ENCODE data around the gene AFF2.

The AFF2 gene

DNA sequence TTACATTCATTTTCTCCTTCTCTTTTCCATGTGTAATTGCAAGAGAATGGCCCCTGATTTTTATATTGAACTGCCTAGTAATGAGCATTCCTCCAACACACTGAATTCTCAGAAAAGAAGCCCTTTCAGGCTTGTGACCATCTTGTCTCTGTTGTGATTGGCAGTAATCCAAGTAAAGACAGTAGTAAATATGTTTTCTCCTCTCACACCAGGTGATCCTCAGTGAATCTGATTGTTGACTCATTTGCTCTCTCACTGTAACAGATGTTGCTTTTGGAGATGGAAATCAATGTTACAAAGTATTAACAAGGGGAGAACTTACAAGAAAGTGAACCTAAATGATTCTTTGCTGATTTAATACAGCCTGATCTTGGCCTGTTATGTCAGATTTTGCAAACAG, 271.0 kb downstream of the AFF2 start:
- DNase-seq, result no peak

DNA sequence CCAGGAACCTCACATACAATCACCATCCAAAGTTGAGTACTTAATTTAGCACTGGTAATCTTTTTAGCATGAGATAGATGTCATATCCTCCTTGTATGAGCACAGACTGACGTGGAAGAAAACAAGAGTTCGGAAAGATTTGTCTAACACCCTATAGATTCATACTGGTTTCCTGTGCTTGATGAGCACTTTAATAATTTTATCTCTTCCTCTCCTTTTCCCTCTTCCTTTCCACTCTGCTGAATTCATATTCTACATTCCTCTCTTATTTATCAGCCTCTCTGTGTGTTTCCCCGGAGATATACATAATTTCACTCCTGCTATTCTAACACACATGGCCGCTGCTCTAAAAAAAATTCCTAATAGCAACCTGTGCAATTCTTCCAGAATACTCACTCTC, 273.9 kb downstream of the AFF2 start:
- DNase-seq, result no peak

DNA sequence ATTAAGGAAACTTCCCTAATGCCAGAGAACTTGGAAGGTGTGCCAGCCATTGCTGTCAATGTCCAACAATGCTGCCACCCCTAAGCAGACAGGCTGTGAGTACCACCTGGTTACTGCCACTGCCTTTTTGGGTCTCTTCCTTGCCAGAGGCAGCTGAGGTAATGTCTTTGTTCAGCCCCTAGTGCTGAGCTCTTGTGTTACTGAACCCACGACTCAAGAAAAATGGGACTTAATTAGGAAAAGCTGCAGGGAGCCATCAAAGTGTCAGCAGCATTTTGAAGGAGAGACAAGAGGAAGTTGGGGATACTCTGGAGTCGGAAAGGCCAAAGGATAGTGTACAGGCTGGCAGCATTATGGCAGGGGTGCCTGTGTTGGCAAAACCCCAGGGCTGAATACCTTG, 283.7 kb downstream of the AFF2 start:
- no peak for DNase-seq

DNA sequence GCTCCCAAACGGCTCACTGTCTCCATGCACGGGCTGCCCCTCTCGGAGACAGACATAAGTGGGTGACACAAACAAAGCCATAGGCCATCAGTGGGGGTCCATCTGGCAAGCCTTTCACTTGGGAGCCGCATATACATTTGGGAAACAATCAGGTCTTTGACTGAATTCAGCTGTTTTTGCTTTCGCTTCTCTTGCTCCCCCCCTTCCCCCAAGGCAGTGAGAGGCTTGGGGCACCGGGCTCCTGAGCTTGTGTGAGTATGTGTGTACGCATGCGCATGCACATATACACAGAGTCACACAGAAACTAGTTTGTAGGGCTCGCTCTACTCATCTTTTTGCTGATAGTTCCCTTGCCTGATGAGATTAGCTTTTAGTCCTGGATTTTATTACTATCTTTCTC, 284.4 kb downstream of the AFF2 start:
- no peak for DNase-seq

DNA sequence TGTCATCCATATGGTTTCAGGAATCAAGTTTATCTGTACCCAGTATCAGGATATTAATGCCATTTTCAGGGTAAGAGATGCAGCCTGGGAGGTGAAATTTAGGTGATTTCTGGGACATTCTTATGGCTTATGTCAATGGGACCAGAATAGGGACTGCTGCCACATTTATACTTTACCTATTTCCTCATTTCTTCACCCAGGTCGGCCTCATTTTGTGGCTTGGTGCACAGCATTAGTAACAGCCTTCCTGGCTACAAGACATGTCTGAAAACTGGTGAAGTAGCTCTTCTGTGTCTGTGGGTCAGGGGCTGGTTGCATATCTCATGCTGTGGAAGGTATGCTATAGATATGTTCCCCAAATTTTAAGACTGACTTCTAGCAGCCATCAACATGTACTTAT, 284.8 kb downstream of the AFF2 start:
- DNase-seq, result no peak

DNA sequence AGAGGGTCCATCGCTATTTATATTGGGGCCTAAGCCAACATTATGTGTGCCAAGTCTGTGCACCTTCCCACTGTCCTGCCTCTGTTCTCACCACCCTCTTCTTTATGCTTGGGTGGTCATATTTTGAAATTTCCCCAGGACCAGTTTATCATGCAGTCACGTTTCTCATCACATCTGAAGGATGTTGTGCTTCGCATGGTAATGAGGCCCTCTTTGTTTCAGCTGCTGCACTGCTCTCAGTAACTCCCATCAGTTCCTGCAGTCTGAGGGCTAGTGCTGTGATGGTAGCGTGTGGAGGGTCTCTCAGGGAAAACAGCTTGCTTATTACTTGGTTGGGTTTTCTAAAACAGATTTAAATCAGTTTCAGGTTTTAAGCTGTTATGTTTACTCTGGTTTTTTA, 288.0 kb downstream of the AFF2 start:
- no peak for DNase-seq

DNA sequence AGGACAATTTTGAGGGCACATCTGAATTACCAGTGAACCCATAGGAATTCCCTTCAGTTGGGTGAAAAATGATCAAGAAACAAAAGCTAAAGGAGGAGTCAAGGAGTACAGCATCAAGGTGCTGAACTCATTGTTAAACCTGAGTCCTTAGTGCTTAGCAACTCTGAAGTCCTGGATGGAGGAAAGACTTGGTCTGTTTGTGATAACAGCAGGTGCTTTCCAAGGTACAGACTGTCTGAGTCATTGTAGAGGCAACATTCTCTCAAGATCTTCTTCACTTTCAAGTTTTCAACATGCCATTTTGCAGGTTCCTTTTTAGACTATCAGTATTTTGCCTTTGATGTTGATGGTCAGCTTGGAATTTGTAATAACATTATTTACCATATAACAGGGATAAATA, 293.9 kb downstream of the AFF2 start:
- DNase-seq, result no peak

DNA sequence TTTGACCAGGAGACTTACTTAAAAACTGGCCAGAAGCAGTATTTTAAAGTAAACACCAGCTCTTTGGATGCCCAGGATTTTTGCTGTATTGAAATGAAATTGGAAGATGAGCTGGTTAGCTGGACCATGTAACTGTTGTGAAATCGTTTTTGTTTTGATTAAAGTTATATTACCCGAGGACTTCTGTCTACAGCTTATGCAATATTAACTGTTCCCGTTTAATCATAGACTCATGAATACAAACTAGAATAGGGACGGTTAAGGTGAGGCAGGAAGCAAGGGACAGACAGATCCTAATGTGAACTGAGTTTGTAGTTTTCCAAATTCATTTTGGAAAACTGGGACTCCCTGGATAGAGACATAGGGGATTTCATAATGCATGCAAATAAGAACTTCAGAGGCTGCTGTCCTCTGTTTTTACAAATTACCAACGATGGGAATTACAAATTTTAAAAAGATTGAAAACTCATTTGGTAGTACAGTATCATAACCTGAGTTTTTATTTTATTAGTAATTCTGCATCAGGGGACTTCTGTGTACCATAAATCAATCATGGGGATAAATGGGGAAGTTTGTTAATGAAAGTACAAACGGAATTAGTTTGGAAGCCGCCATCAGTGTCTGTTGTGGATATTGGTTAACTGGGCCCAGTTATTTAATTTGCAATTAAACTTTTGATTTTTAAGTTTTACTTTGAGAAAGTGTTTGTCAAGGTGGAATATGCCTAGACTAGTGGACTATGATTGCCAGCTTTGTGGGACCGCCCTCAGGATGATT, 304.4 kb downstream of the AFF2 start:
- no peak for DNase-seq

DNA sequence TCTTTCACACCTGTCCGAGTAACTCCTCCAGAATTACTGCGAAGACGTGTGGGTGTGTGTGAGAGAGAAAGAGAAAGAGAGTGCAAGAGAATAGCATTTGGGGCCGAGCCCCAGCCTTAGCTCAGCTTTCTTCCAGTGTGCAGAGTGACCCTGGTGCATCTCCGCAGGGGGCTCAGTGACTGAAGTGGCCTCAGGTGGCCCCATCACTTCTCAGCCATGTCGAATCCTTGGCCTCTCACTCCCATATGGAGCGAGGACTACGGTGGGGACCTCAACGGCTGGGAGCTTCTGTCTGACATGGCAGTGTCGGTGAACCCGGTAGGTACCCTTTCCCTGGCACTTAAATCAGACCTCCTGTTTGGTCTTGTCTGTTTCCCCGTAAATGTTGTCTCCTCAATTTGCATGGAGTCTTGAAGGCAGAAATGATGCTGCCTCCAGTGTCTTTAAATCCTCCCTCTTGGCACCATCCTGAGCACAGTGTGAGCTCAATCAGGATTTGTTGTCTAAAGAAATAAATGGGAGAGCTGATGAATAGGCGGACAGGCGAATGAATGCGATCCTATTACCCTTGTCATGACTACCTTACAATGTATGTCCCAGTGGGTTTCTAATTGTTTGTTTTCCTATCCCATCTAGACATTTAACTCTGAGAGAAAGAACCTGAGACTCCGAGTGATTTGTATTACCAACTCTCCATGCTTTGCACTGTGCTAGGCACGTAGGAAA, 305.9 kb downstream of the AFF2 start:
- DNase-seq, result no peak

DNA sequence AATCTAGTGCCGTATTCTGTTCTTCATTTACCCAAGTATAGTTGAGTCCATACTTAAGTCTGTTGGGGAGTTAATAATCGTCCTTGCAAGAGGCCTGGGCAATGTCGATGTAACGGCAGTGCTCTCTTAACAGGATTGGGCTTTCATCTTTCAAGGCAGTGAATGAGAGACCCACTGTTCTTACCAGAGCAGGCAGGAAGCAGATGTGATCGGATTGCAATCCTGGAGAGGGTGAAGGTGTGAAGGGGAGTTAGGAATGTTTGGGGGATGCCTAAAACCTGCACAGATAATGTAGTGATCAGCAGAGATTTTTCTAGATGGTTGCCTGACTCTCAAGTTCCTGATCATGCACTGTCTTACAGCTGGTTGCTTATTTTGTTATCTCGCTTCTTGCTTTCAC, 308.4 kb downstream of the AFF2 start:
- DNase-seq, result no peak

DNA sequence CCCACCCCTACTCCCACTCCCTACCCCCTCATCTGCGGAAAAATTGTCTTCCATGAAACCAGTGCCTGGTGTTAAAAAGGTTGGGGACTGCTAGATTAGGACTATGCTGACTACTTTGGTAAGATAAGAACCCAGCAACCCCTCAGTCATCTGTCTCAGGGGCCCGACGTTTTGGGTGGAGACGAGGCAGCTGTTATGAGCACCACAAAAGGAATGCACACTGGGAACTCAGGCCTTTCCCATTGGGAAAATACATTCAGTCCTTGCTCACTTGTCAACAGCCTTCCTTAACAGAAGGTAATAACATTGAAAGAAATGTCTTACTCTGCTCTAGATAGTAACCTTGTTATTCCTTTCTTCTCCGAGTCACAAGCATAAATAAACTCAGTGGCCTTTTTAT, 310.8 kb downstream of the AFF2 start:
- DNase-seq, result no peak

DNA sequence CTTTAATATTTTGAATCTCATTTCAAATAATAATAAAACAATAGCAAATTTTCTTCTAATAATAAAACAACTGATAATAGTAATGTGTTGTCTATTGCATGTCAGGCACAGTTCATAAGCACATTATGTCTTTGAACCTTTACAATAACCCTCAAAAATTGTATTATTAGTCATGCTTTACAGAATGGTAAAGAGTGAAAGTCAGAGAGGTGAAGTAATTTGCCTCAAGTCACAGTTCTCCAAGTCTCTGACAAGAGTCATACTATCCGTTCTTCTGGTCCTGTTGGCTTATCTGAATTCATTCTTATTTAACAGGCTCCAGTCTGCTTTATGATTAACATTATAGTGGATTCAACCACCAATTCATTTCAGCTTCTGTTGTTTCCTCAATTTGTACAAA, 313.0 kb downstream of the AFF2 start:
- DNase-seq, result no peak

DNA sequence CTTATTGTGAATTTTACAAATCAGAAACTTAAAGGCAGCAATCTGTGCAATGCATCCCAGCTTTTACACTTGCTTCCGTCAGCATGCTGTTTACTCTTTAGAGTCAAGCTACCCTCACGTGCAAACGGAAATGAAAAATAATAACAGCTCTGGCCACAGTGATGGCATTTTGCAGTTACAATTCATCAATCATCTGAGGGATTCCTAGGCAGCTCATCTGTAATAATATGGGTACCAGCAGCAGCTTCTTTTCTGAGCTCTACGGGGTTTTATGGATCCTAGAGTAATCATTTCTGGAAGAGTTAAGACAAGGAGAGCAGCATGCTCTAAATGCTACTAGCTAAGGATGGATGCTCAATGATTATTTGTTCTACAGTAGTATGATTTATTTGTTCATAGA, 313.6 kb downstream of the AFF2 start:
- DNase-seq, result no peak

DNA sequence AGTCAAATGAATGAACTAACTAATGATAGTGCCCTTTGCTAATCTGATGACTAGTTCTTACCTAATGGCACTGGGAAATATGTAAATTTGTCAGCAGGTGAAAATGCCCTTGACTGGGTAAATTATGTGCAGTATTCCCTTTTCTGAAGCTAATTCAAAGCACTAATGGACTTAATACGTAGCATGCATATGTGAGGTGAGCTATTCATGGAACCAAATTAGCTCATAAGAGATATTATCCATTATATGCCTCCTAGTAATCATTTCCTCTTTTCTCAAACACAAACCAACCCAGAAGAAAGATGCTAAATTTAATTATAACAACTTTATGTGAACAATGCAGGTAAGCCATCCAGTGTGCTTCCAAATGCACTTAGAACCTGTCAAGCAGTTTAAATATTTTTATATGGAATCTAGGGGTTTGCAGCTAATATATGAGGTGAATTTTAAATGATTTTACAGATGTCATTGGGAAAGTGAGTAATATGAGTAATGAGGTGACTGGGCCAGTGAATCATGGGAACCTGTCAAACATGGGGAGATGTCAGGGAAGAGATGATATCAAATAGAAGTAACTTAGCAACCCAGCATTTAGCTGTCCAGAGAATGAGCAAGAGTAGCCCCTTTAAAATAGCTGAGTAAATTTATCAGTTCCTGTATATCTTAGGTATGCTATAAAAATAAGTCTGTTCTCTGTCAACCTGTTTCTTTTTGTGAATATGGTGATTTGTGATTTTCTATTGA, 315.0 kb downstream of the AFF2 start:
- DNase-seq, result no peak

DNA sequence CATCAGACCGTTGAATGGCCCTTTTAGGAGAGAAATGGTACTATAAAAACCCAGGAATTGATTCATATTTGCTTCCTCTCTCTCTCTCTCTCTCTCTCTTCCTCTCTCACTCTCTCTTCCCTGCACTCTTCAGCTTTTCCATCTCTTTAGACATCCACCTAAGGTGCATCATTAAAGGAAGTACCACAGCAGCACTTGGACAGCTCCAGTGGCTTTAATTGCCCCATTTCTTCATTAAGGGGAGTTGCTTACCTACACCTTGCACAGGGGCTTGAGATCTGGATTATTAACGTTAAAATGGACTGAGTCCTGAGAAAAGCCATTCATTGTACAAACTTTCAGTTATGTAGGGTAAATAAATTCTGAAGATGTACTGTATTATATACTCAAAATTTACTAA, 323.6 kb downstream of the AFF2 start:
- no peak for DNase-seq

DNA sequence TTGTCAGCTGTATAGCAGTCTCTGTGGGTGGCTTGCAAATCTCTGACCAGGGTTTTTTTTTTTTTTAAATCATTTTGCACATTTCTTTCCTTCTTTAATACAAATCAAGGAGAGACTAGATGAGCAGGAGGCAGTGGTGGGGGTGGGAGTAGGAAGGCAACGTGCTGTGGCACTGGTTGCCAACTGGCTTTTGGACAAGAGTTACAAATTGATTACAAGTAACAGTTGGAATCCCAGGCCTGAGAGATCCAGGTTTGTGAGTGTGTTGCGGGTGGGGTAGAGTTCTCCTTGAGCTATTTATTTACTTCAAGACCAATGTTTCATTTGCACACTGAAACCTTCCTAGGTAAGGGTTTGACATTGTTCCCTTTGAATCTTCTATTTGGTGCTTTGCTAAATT, 325.3 kb downstream of the AFF2 start:
- DNase-seq, result no peak

DNA sequence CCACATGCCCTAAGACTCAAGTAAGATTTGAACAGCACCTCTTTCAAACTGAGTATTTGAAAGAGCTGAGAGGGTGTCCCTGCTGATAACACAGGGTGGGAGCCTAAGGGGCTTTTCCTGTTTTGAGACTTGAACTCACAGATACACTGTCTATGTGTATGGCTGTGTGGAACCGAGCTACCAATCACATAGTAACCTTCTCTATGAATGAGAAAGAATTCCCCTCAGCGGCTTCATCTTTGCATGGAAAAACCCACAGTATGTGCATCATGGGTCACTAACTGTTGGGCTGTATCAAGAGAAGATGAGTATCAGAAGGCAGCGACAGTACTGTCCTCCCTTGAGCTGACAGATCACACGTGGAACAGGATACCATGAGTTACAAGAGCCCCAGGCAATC, 336.3 kb downstream of the AFF2 start:
- DNase-seq, result no peak

DNA sequence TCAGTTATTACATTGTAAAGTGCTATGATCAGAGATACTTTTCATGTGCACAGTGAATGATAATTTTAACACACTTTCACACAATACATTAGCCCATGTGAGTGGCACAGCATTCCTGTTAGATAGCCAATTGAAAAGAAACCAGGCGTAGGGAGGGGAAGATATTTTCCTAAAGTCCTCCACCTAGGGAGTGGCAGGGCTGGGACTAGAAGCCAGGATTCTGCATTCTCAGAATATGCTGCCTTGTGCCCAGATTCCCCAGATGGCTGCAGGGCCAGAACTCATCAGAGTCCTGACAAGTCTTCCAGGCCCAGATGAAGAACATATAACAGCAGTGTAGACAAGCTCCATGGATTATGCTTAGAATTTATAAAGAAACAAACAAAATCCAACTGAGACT, 350.2 kb downstream of the AFF2 start:
- no peak for DNase-seq

DNA sequence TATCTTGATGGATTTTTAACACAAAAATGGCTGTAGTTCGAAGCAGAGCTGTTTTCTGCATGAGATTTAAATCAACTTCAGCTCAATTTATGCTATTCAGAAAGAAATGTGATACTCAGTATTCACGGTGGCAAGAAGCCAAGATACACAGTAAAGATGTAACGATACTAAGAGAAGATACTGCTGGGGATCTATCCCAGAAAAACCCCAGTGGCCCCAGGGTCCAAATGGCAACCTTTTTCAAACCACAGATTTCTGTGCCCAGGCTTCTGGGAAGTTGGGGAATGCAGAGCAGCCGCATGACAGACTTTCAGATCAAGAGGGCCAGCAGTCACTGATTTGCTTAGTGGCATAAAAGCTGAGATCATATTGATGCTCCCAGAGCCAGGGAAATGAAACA, 353.9 kb downstream of the AFF2 start:
- DNase-seq, result no peak

DNA sequence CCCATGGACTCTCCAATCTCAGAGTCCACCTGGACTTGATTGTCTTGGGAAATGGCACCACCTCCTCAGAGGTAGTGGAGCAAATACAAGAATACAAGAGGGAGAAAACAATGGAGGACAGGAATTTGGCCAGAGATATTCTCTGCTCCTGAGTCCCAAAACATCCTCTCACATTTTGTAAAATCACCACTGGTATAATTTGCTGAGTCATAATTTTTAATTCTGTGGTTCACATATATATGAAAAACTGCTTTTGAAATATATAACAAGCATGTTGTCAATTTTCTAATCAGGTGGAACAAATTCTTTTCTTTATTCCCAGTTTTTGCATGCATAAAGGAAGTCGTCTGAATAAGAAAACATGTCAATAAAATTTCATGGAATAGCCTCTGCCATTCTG, 356.1 kb downstream of the AFF2 start:
- no peak for DNase-seq

DNA sequence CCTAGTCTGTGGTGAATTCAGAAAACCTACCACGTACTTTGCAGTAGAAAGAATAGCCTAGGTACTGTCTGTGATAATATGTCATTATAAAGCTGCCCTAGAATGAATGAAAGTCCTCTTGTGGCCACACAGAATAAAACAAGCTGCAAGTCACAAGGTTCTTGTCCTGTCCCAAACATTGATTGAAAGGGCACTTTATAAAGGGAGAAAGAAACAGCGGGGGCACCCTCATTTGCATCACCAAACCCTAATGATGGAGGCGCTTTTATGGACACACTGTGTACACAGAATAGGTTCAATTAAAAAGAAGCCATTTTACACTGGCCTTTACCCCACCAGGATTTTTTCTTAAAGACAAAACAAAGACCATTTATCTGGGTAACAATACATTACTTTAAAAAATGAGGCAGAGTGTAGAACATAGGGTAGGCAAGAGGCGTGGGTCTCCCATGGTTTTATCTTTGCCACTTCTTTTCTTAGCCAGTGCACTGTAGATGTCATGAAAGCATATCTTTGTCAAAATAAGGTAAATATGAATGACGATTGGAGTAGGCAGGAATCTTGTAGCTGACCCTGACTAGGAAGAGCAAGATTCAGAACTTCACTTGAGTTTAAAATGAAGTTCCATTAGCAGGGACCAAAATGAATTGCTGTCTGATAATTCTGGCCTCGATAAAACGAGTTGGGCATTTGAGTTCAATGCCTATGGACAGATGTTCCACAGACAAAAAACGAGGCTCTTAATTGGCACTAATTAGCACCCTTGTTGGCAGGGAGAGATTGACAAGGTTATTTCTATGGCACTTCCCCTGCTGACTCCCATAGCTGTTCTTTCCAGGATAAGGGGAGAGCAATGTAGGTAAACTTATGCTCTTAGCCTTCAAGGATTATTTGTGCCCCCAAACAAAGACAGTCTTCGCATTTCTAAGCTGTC, 365.1 kb downstream of the AFF2 start:
- DNase-seq, result no peak

DNA sequence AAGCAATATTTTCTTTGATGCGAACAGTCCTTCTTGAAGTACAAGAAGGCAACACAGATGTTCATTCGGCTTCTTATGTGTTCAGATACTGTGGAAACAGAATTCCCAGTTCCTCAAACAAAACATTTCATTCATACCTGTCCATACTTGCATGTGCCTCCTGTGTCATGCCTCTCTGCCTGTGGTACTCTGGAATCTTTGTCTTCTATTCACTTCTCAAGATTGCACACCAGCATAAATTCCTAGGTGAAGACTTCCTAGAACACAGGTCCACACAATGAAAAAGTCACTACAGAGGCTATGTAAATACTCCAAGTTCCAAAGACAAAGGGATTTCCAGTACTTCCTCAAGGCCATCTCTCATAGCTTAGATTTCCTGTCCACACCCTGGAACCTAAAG, 367.2 kb downstream of the AFF2 start:
- no peak for DNase-seq
